H1 (cell line): ENCODE results near the gene C3orf52. TPM values are rescaled to one million over a fixed set of nuclear protein-coding genes. Genes with fewer than 3 reads are reported as not detected.

ENCODE experiments used
- CTCF ChIA-PET: fragments of 300-600 bp; sonication (Branson Sonifier 250); formaldehyde crosslinking; loops from one replicate; lab custom pipeline; 2021; ENCODE audit not compliant: partially characterized antibody; lab: Charles Lee
- POLR2A ChIA-PET: fragments of 300-600 bp; sonication (Branson Sonifier 250); formaldehyde crosslinking; loops from one replicate; lab custom pipeline; 2021; ENCODE audit warnings: inconsistent platforms; ENCODE audit not compliant: partially characterized antibody; lab: Charles Lee
- DNase-seq, 2 experiments: peaks; one replicate each; pipeline versions ENCODE4 v3.0.0 to v3.0.0-alpha.2; 2010 to 2022; ENCODE audit warnings: low spot score in 2 of 2, low read depth in 1 of 2, mixed read lengths in 1 of 2
- FAIRE-seq: peaks from 2 replicates; lab custom pipeline; 2011; peaks lifted over from hg19 to GRCh38; lab: Jason Lieb, UNC
- H2AFZ ChIP-seq: 2 replicates; pipeline ENCODE4 v1.8.1; 2012; ENCODE audit warnings: low read length, inconsistent platforms
- H2AK5ac ChIP-seq: 2 replicates; pipeline ENCODE4 v1.6.1; 2013; ENCODE audit warnings: low read depth, low read length
- H2BK120ac ChIP-seq: replicated peaks from 2 replicates; pipeline ENCODE3; 2013; ENCODE audit warnings: low read depth, low read length, inconsistent platforms
- H2BK12ac ChIP-seq: 2 replicates; pipeline ENCODE4 v1.6.1; 2013; ENCODE audit warnings: low read depth, low read length
- H2BK15ac ChIP-seq: 2 replicates; pipeline ENCODE4 v1.6.1; 2013; ENCODE audit warnings: low read length
- H2BK20ac ChIP-seq: 2 replicates; pipeline ENCODE4 v1.6.1; 2013; ENCODE audit warnings: low read length
- H2BK5ac ChIP-seq: 2 replicates; pipeline ENCODE4 v1.6.1; 2013; ENCODE audit warnings: low read depth, low read length
- H3K14ac ChIP-seq: 2 replicates; pipeline ENCODE4 v1.6.1; 2013; ENCODE audit warnings: inconsistent platforms; ENCODE audit not compliant: insufficient read length
- H3K18ac ChIP-seq: 2 replicates; pipeline ENCODE4 v1.6.1; 2013; ENCODE audit warnings: low read length; ENCODE audit errors: extremely low read depth
- H3K23ac ChIP-seq: 2 replicates; pipeline ENCODE4 v1.6.1; 2013; ENCODE audit warnings: inconsistent platforms; ENCODE audit not compliant: insufficient read length
- H3K23me2 ChIP-seq: 2 replicates; pipeline ENCODE4 v1.6.1; 2013; ENCODE audit warnings: low read depth, low read length
- H3K27ac ChIP-seq: 2 replicates; pipeline ENCODE4 v1.6.1; 2011; ENCODE audit warnings: low read depth, low read length, inconsistent platforms
- H3K27me3 ChIP-seq, 4 experiments: replicated peaks in 1 of 4; 1 replicate in 1 of 4; 2 replicates in 3 of 4; pipeline versions ENCODE4 v1.6.1 to v1.8.1; 2011 to 2013; ENCODE audit warnings: low read length in 3 of 4, mild to moderate bottlenecking in 3 of 4, inconsistent platforms in 2 of 4, mixed read lengths in 2 of 4, moderate library complexity in 1 of 4; ENCODE audit not compliant: control insufficient read depth in 3 of 4, insufficient read depth in 3 of 4; ENCODE audit errors: extremely low read depth in 1 of 4
- H3K36me3 ChIP-seq, 4 experiments: 2 replicates each; pipeline versions ENCODE4 v1.6.1 to v1.8.1; 2011 to 2013; ENCODE audit warnings: mild to moderate bottlenecking in 4 of 4, low read length in 3 of 4, moderate library complexity in 2 of 4, control low read depth in 1 of 4, inconsistent platforms in 1 of 4; ENCODE audit not compliant: insufficient read depth in 4 of 4, control insufficient read depth in 2 of 4
- H3K4ac ChIP-seq: replicated peaks from 2 replicates; pipeline ENCODE3; 2013; ENCODE audit warnings: low read length, low read depth, mixed read lengths, inconsistent platforms; ENCODE audit not compliant: insufficient read length
- H3K4me1 ChIP-seq, 4 experiments: replicated peaks in 1 of 4; 1 replicate in 1 of 4; 2 replicates in 3 of 4; pipeline versions ENCODE4 v1.6.1 to v1.8.1; 2011 to 2013; ENCODE audit warnings: low read length in 3 of 4, inconsistent platforms in 2 of 4, mixed read lengths in 1 of 4; ENCODE audit not compliant: insufficient read depth in 4 of 4, control insufficient read depth in 3 of 4
- H3K4me2 ChIP-seq, 2 experiments: 2 replicates each; pipeline versions ENCODE4 v1.6.1 to v1.8.1; 2011 to 2013; ENCODE audit warnings: low read depth in 2 of 2, low read length in 2 of 2, control low read depth in 1 of 2, inconsistent platforms in 1 of 2, mild to moderate bottlenecking in 1 of 2; ENCODE audit not compliant: insufficient read depth in 1 of 2
- H3K4me3 ChIP-seq, 4 experiments: fragments of 200-600, 300-600 bp in 1 of 4; sonication (generic), shearing (Covaris generic), sonication (Bioruptor Twin) in 1 of 4; 2 replicates each; pipeline versions ENCODE4 v1.5.1 to v1.8.1; 2011 to 2016; ENCODE audit warnings: low read length in 4 of 4, low read depth in 3 of 4, control low read depth in 2 of 4, inconsistent platforms in 2 of 4, mild to moderate bottlenecking in 2 of 4, mixed read lengths in 1 of 4, moderate library complexity in 1 of 4; ENCODE audit not compliant: insufficient read depth in 2 of 4; ENCODE audit errors: extremely low read depth in 1 of 4
- H3K56ac ChIP-seq: replicated peaks from 2 replicates; pipeline ENCODE3; 2013; ENCODE audit warnings: low read depth, mild to moderate bottlenecking, mixed read lengths, low read length, inconsistent platforms; ENCODE audit not compliant: insufficient read length
- H3K79me1 ChIP-seq: 2 replicates; pipeline ENCODE4 v1.6.1; 2013; ENCODE audit warnings: low read depth, low read length, control low read depth
- H3K79me2 ChIP-seq, 2 experiments: 2 replicates each; pipeline versions ENCODE4 v1.6.1 to v1.8.1; 2012 to 2013; ENCODE audit warnings: low read length in 2 of 2, mild to moderate bottlenecking in 2 of 2, inconsistent platforms in 1 of 2; ENCODE audit not compliant: insufficient read depth in 2 of 2, control insufficient read depth in 1 of 2
- H3K9ac ChIP-seq, 4 experiments: replicated peaks in 1 of 4; 1 replicate in 1 of 4; 2 replicates in 3 of 4; pipeline versions ENCODE4 v1.6.1 to v1.8.1; 2011 to 2013; ENCODE audit warnings: low read depth in 3 of 4, low read length in 3 of 4, control low read depth in 2 of 4, mild to moderate bottlenecking in 2 of 4, moderate library complexity in 2 of 4, inconsistent platforms in 1 of 4; ENCODE audit errors: extremely low read depth in 1 of 4
- H3K9me3 ChIP-seq, 2 experiments: 2 replicates each; pipeline versions ENCODE4 v1.6.1 to v1.8.1; 2012 to 2013; ENCODE audit warnings: mild to moderate bottlenecking in 2 of 2, moderate library complexity in 2 of 2, control low read depth in 1 of 2, inconsistent platforms in 1 of 2, low read depth in 1 of 2, low read length in 1 of 2, mixed read lengths in 1 of 2; ENCODE audit not compliant: insufficient read depth in 2 of 2
- H4K20me1 ChIP-seq, 2 experiments: replicated peaks in 1 of 2; 2 replicates each; pipeline versions ENCODE3 to v1.8.1; 2011 to 2013; ENCODE audit warnings: inconsistent platforms in 2 of 2, low read length in 2 of 2, mild to moderate bottlenecking in 1 of 2; ENCODE audit not compliant: insufficient read depth in 2 of 2, control insufficient read depth in 1 of 2
- H4K5ac ChIP-seq: 2 replicates; pipeline ENCODE4 v1.6.1; 2013; ENCODE audit warnings: low read length, low read depth, mixed read lengths, inconsistent platforms; ENCODE audit not compliant: insufficient read length
- H4K8ac ChIP-seq: 2 replicates; pipeline ENCODE4 v1.8.0; 2013; ENCODE audit warnings: mild to moderate bottlenecking, moderate library complexity, low read length, inconsistent platforms; ENCODE audit not compliant: insufficient read depth; ENCODE audit errors: extremely low read depth
- H4K91ac ChIP-seq: replicated peaks from 2 replicates; pipeline ENCODE3; 2013; ENCODE audit warnings: low read length, mixed read lengths, inconsistent platforms; ENCODE audit not compliant: insufficient read length
- BRCA1 ChIP-seq: IDR thresholded peaks from 2 replicates; pipeline ENCODE4 v1.6.1; 2012; ENCODE audit warnings: low read depth, low read length, improper control_type of control experiment
- WGBS, 2 experiments: shearing (Covaris generic) in 1 of 2; methylation state at CpG; one replicate each; pipeline versions ENCODE4 v1.1.6 to v1.1.7; 2013 to 2015; ENCODE audit warnings: low lambda C conversion rate in 2 of 2, mixed read lengths in 2 of 2, inconsistent platforms in 1 of 2, low coverage in 1 of 2, missing lambda C conversion rate in 1 of 2; ENCODE audit not compliant: insufficient replicate concordance in 2 of 2, insufficient coverage in 1 of 2, insufficient read length in 1 of 2; ENCODE audit errors: extremely low coverage in 1 of 2, missing lambda C conversion rate in 1 of 2; 5-methylcytosine and 5-hydroxymethylcytosine counted together
- polyA plus RNA-seq, 7 experiments: library from polyadenylated mRNA; depleted of rRNA in 3 of 7; stranded (reverse) in 5 of 7; unstranded in 2 of 7; fragments of >200 nt in 5 of 7; fragments of 200-250 nt in 2 of 7; gene quantifications; 1 replicate in 5 of 7; 2 replicates in 1 of 7; 4 replicates in 1 of 7; pipeline versions ENCODE4 v1.2.1 to v1.2.3, GENCODE V29; 2011 to 2013; ENCODE audit warnings: missing spikeins in 2 of 7, mixed read lengths in 2 of 7
- total RNA-seq: library from RNA; stranded (reverse); fragmentation: NEBNext Ultra II Directional; extraction: Animal tissue kit (Norgen Biotek cat#: 25700); gene quantifications from 2 replicates; pipeline ENCODE4 v1.2.1, GENCODE V29; 2021
- TF ChIP-seq, protein P1 (sequence below): IDR thresholded peaks from 2 replicates; pipeline ENCODE4 v1.6.1; 2012; ENCODE audit warnings: inconsistent platforms

The C3orf52 gene
- total and polyA plus RNA-seq, 2 of the 8 experiments (the other 6 are each of a cell fraction or from before 2014, with no cell fraction given), result 9.7 to 13.1 TPM

DNA sequence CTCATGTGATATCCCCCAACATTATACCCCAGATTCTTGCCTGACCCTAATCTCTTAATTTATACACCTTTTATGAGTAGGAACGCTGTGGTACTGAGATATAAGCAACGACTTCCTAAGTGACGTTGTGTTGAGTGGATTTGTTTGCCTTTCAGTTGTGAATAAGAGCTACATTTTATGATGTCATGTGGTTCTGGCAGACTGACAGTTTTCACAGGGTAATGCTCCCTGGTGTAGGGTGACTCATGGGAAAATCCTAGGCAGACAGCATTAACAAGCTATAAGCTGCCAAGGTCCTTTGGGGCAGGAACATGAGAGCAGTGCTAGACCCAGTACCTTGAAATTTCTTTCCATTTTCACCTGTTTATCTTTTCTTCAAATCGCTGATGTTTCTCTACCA is 11.2 kb downstream of the C3orf52 start:
- Histone ChIP-seq H2BK5ac (no peak overlapping the region), H3K79me1 (no peaks in the 10 kb centered on the region; the same call in 1 of the 2 replicates), H3K14ac (no peak overlapping the region), H3K79me2 (no peaks in the 10 kb centered on the region), H2BK120ac (no peak overlapping the region), H2BK20ac (no peak overlapping the region), H3K4me3 (no peak overlapping the region), H2BK15ac (no peak overlapping the region), H3K4me2 (no peak overlapping the region), H4K8ac (no peak overlapping the region), H2AFZ (no peak overlapping the region), H4K20me1 (no peaks in the 10 kb centered on the region), H3K56ac (no peak overlapping the region), H4K5ac (no peak overlapping the region), H3K4ac (no peak overlapping the region), H4K91ac (no peak overlapping the region), H3K9me3 (no peaks in the 10 kb centered on the region), H3K27ac (no peak overlapping the region), H3K23ac (no peak overlapping the region), H3K18ac (no peak overlapping the region), H3K27me3 (no peaks in the 10 kb centered on the region), H2AK5ac (no peak overlapping the region), H2BK12ac (no peak overlapping the region), H3K9ac (no peak overlapping the region), H3K4me1 (peaks cover 2 to 9% (median 5%) of the 10 kb centered on the region in 4 experiments; a peak in 5 of 7 replicates), H3K23me2 (no peaks in the 10 kb centered on the region), H3K36me3 (peaks cover 0 to 6% (median 1%) of the 10 kb centered on the region in 4 experiments; a peak in 2 of 8 replicates)
- 86% methylated on average over 4 of the region's 4 CpGs; no CpG with 5 or more reads in 1 of the 2 experiments for WGBS, 2 experiments
- POLR2A ChIA-PET, result no interaction called here
- DNase-seq (no peak), FAIRE-seq (no peak)
- CTCF ChIA-PET, result interaction anchor here (2.1 kb wide), 1 partner anchor 14 kb away, joined by 6 read pairs; no protein-coding TSS in a partner anchor
- TF ChIP-seq, protein P1, sequence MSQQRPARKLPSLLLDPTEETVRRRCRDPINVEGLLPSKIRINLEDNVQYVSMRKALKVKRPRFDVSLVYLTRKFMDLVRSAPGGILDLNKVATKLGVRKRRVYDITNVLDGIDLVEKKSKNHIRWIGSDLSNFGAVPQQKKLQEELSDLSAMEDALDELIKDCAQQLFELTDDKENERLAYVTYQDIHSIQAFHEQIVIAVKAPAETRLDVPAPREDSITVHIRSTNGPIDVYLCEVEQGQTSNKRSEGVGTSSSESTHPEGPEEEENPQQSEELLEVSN, result no peak
- TF ChIP-seq BRCA1, result no peak
